Inflammatory macrophage treated with lipopolysaccharide for 1 hour (primary cell): Measurements from ENCODE around the gene GRK1.

Source experiments
- DNase-seq, 2 donors: peaks; one replicate each; pipeline ENCODE4 v3.0.0-alpha.2; 2020 to 2022

The GRK1 gene

GRCh38 chr13:113633485-113633873, 33.5 kb upstream of the GRK1 start:
- no peak for DNase-seq

- no peak for DNase-seq
These were observed 32.6 kb upstream of the GRK1 start for GRCh38 chr13:113634279-113635047.

GRCh38 chr13:113635048-113635420, 32.0 kb upstream of the GRK1 start:
- DNase-seq, result no peak

GRCh38 chr13:113635709-113636108, 31.3 kb upstream of the GRK1 start:
- no peak for DNase-seq

- no peak for DNase-seq
These were observed 30.6 kb upstream of the GRK1 start for GRCh38 chr13:113636266-113636963.

- DNase-seq, result no peak
These were observed 29.5 kb upstream of the GRK1 start for GRCh38 chr13:113637262-113638160.

GRCh38 chr13:113638173-113638746, 28.8 kb upstream of the GRK1 start:
- DNase-seq, result no peak

GRCh38 chr13:113638806-113639205, 28.2 kb upstream of the GRK1 start:
- no peak for DNase-seq

- DNase-seq, result no peak
These were observed 27.3 kb upstream of the GRK1 start for GRCh38 chr13:113639616-113640262.

GRCh38 chr13:113641426-113641825, 25.6 kb upstream of the GRK1 start:
- DNase-seq, result no peak

- DNase-seq, result no peak
These were observed 24.5 kb upstream of the GRK1 start for GRCh38 chr13:113642563-113642962.

- no peak for DNase-seq
These were observed 23.4 kb upstream of the GRK1 start for GRCh38 chr13:113643593-113643992.

- DNase-seq, result no peak
These were observed 22.2 kb upstream of the GRK1 start for GRCh38 chr13:113644800-113645199.

GRCh38 chr13:113645329-113645728, 21.7 kb upstream of the GRK1 start:
- DNase-seq, result no peak

- no peak for DNase-seq
These were observed 20.6 kb upstream of the GRK1 start for GRCh38 chr13:113646376-113646775.

- no peak for DNase-seq
These were observed 20.1 kb upstream of the GRK1 start for GRCh38 chr13:113646921-113647340.

GRCh38 chr13:113647351-113648215, 19.4 kb upstream of the GRK1 start:
- DNase-seq, result no peak

- DNase-seq, result no peak
These were observed 18.8 kb upstream of the GRK1 start for GRCh38 chr13:113648216-113648610.

GRCh38 chr13:113649212-113649611, 17.8 kb upstream of the GRK1 start:
- DNase-seq, result no peak

- no peak for DNase-seq
These were observed 16.7 kb upstream of the GRK1 start for GRCh38 chr13:113650275-113650674.

- no peak for DNase-seq
These were observed 16.3 kb upstream of the GRK1 start for GRCh38 chr13:113650731-113651148.
